Stomach (tissue), 9 donors: Measurements from ENCODE around the gene NUP210. TPM values are rescaled to one million over a fixed set of nuclear protein-coding genes. Genes with fewer than 3 reads are reported as not detected.
A peak's percentile ranks its signal among the peaks of the same experiment; 100 is the strongest.

ENCODE experiments used
- DNase-seq, 2 donors: peaks; one replicate each; pipeline versions ENCODE4 v3.0.0 to v3.0.0-alpha.2; 2013 to 2019
- H3K27ac ChIP-seq, 5 donors: fragments of 200-600 bp in 4 of 5; sonication (generic) in 4 of 5; one replicate each; pipeline ENCODE4 v1.5.1; 2013 to 2019; ENCODE audit warnings: mild to moderate bottlenecking in 1 of 5, moderate library complexity in 1 of 5
- H3K27me3 ChIP-seq, 3 donors: fragments of 200-600 bp; sonication (generic); one replicate each; pipeline ENCODE4 v1.5.1; 2017 to 2019; ENCODE audit warnings: mixed run types in 1 of 3
- H3K36me3 ChIP-seq, 4 donors: fragments of 200-600 bp; sonication (generic); 1 replicate in 3 of 4; 2 replicates in 1 of 4; pipeline ENCODE4 v1.5.1; 2016 to 2019
- H3K4me1 ChIP-seq, 4 donors: fragments of 200-600 bp; sonication (generic); one replicate each; pipeline ENCODE4 v1.5.1; 2016 to 2019
- H3K4me3 ChIP-seq, 4 donors: fragments of 200-600 bp; sonication (generic) in 3 of 4; one replicate each; pipeline ENCODE4 v1.5.1; 2016 to 2019; ENCODE audit warnings: mild to moderate bottlenecking in 1 of 4
- H3K9me3 ChIP-seq, 4 donors: fragments of 200-600 bp; sonication (generic); one replicate each; pipeline ENCODE4 v1.5.1; 2016 to 2019
- EP300 ChIP-seq: sonication (generic); formaldehyde crosslinking; IDR thresholded peaks from one replicate; pipeline ENCODE4 v1.6.1; 2017; ENCODE audit warnings: antibody characterized with exemption
- POLR2A ChIP-seq, 4 donors: fragments of 450-650 bp; IDR thresholded peaks; one replicate each; pipeline ENCODE4 v1.6.1; 2016; ENCODE audit warnings: antibody characterized with exemption in 4 of 4, control low read depth in 2 of 4, mild to moderate bottlenecking in 1 of 4, moderate library complexity in 1 of 4
- POLR2AphosphoS5 ChIP-seq, 3 donors: sonication (generic); formaldehyde crosslinking; IDR thresholded peaks; one replicate each; pipeline ENCODE4 v1.6.1; 2016; ENCODE audit warnings: antibody characterized with exemption in 3 of 3
- WGBS, 5 donors: extraction: QIAGEN DNeasy Blood & Tissue Kit in 3 of 5; methylation state at CpG; one replicate each; pipeline versions ENCODE4 v1.1.5 to v1.1.7; 2013 to 2018; 5-methylcytosine and 5-hydroxymethylcytosine counted together
- intact Hi-C: fragments of 100-400 bp; cut with DNase I; formaldehyde crosslinking; loops from one replicate; pipeline ENCODE4 v1.15.1; 2023; ENCODE audit warnings: low total_unique reads
- polyA plus RNA-seq, 3 donors: library from polyadenylated mRNA; stranded (reverse); fragments of 200-250 nt; gene quantifications; one replicate each; pipeline ENCODE4 v1.2.3, GENCODE V29; 2013
- total RNA-seq, 5 donors: library from RNA; depleted of rRNA; stranded (reverse); fragments of >200 nt; gene quantifications; one replicate each; pipeline versions ENCODE4 v1.1.0 to v1.2.3, GENCODE V29; 2014 to 2016
- TF ChIP-seq, protein P1 (sequence below), 7 experiments: fragments of 450-650 bp in 4 of 7; fragments of 200-600 bp in 3 of 7; sonication (generic) in 3 of 7; IDR thresholded peaks; one replicate each; pipeline ENCODE4 v1.5.1; 2016 to 2019; ENCODE audit warnings: antibody characterized with exemption in 7 of 7, control low read depth in 2 of 7, mild to moderate bottlenecking in 1 of 7
- donor health status: healthy with polysubstance abuse.
- donor health status: Bipolar disorder and iron deficiency.
- donor health status: healthy.

The NUP210 gene
- total and polyA plus RNA-seq, 8 donors, result 0.92 to 21.1 (median 10.8) TPM

DNA sequence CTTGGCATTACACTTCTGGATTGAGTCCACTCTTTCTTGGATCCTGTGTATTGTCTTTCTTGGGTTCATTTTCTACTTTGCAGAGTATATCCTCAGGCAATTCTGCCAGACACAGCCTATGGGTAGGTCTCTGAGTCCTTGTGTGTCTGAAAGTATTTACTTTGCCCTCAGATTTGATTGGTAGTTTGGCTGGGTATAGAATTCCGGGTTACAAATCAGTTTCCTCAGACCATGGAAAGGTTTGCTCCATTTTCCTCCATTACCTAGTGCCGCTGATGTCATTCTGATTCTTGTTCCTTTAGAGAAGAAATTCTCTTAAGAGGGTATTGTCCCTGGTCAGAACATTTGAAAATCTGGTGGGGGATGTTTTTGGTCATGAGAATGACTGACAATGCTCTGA, 133.2 kb downstream of the NUP210 start:
- Histone ChIP-seq H3K27me3 (peaks cover 0 to 53% (median 32%) of the 10 kb centered on the region in 3 donors), H3K36me3 (no peaks in the 10 kb centered on the region), H3K9me3 (peaks cover 5 to 19% (median 15%) of the 10 kb centered on the region in 4 donors), H3K4me1 (peaks cover 7 to 13% (median 13%) of the 10 kb centered on the region in 4 donors), H3K27ac (no peak overlapping the region), H3K4me3 (no peak overlapping the region)
- DNase-seq, result no peak
- TF ChIP-seq POLR2AphosphoS5 (IDR thresholded peaks at IDR 0.05) (no peak), POLR2A (IDR thresholded peaks at IDR 0.05) (no peak), EP300 (no peak)
- TF ChIP-seq, protein P1, sequence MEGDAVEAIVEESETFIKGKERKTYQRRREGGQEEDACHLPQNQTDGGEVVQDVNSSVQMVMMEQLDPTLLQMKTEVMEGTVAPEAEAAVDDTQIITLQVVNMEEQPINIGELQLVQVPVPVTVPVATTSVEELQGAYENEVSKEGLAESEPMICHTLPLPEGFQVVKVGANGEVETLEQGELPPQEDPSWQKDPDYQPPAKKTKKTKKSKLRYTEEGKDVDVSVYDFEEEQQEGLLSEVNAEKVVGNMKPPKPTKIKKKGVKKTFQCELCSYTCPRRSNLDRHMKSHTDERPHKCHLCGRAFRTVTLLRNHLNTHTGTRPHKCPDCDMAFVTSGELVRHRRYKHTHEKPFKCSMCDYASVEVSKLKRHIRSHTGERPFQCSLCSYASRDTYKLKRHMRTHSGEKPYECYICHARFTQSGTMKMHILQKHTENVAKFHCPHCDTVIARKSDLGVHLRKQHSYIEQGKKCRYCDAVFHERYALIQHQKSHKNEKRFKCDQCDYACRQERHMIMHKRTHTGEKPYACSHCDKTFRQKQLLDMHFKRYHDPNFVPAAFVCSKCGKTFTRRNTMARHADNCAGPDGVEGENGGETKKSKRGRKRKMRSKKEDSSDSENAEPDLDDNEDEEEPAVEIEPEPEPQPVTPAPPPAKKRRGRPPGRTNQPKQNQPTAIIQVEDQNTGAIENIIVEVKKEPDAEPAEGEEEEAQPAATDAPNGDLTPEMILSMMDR (IDR thresholded peaks at IDR 0.05), result no peak
- intact Hi-C loops, result no loop called here
- 90 to 92% (median 91%) methylated on average over 2 of the region's 2 CpGs for WGBS, 5 donors

- peaks cover 0 to 71% (median 36%) of the 10 kb centered on the region in 3 donors for H3K27me3 ChIP-seq
- no peak for DNase-seq
- TF ChIP-seq EP300 (no peak), POLR2A (IDR thresholded peaks at IDR 0.05) (no peak), POLR2AphosphoS5 (IDR thresholded peaks at IDR 0.05) (no peak)
- TF ChIP-seq, protein P1 (IDR thresholded peaks at IDR 0.05), result no peak
- no peaks in the 10 kb centered on the region for H3K36me3 ChIP-seq
- no peak overlapping the region for H3K4me3 ChIP-seq
- H3K27ac ChIP-seq, result no peak overlapping the region
- WGBS, 5 donors, result 75 to 90% (median 88%) methylated on average over 8 to 11 of the region's 11 CpGs
- intact Hi-C loops, result no loop called here
- H3K9me3 ChIP-seq, result peaks cover 5 to 19% (median 15%) of the 10 kb centered on the region in 4 donors
- H3K4me1 ChIP-seq, result peaks cover 8 to 23% (median 17%) of the 10 kb centered on the region in 4 donors
Measured at GRCh38 chr3:13285007-13285567, 135.0 kb downstream of the NUP210 start.

DNA sequence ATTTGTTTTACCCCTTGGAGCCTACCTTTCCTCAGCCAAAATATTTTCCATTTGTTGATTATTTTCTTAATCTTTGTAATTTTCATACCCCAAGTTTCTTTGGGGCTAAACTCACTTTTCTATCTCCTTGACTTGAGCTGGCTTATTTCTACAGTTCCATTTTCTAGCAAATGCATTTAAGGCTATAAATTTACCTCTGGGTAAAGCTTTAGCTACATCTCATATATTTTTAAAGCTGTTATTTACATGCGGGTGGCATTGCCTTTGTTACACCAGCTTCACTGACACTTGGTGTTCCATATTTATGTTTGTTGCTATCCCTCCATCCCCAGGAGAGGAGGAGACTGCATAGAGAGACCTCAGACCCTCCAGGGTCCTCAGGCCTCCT, 136.3 kb downstream of the NUP210 start:
- WGBS, 5 donors, result 88 to 100% (median 99%) methylated on average over 1 of the region's 1 CpG
- Histone ChIP-seq H3K27ac (no peak overlapping the region), H3K4me3 (peak overlapping the region in 1 of 4 donors; percentile 46), H3K4me1 (peaks cover 8 to 23% (median 17%) of the 10 kb centered on the region in 4 donors), H3K9me3 (peaks cover 5 to 19% (median 15%) of the 10 kb centered on the region in 4 donors), H3K36me3 (no peaks in the 10 kb centered on the region), H3K27me3 (peaks cover 0 to 78% (median 36%) of the 10 kb centered on the region in 3 donors)
- no peak for DNase-seq
- intact Hi-C loops, result no loop called here
- TF ChIP-seq POLR2A (IDR thresholded peaks at IDR 0.05) (no peak), POLR2AphosphoS5 (IDR thresholded peaks at IDR 0.05) (no peak), EP300 (no peak)
- TF ChIP-seq, protein P1 (IDR thresholded peaks at IDR 0.05), result no peak

GRCh38 chr3:13282986-13283876, 136.9 kb downstream of the NUP210 start:
- intact Hi-C loops, result no loop called here

More at GRCh38 chr3:13282986-13283876, 136.9 kb downstream of the NUP210 start:
- H3K4me1 ChIP-seq, result peaks cover 8 to 23% (median 17%) of the 10 kb centered on the region in 4 donors
- H3K27me3 ChIP-seq, result peaks cover 0 to 85% (median 36%) of the 10 kb centered on the region in 3 donors
- H3K36me3 ChIP-seq, result no peaks in the 10 kb centered on the region
- WGBS, 5 donors, result 5 to 18% (median 7%) methylated on average over 19 to 93 of the region's 93 CpGs
- peak overlapping the region in 1 of 5 donors; percentile 41 for H3K27ac ChIP-seq
- TF ChIP-seq EP300 (no peak), POLR2A (IDR thresholded peaks at IDR 0.05) (no peak), POLR2AphosphoS5 (IDR thresholded peaks at IDR 0.05) (no peak)
- TF ChIP-seq, protein P1 (IDR thresholded peaks at IDR 0.05), result peak in 1 of 7 experiments; percentile 19
- DNase-seq, result peak in 1 of 2 donors; percentile 46
- peak overlapping the region; percentile 50 to 59 (median 53) for H3K4me3 ChIP-seq
- peaks cover 5 to 19% (median 15%) of the 10 kb centered on the region in 4 donors for H3K9me3 ChIP-seq
